Medulla oblongata (tissue), 1 donor: Measurements from ENCODE around the gene TMEM178B.
"Not testable (repeated sequence)": the region's sequence is repeated elsewhere in the genome, so short reads cannot be mapped to it uniquely, and the experiment has no call there.

ENCODE experiments used
- DNase-seq: peaks from one replicate; pipeline ENCODE4 v3.0.0-alpha.2; 2015; ENCODE audit errors: extremely low spot score

The TMEM178B gene

GRCh38 chr7:141073641-141074161 lies at the start of gene TMEM178B:
Gene TMEM178B (plus strand): TSS chr7:141074064.
- DNase-seq = peak; percentile 6

GRCh38 chr7:141024668-141025067 lies 49.2 kb upstream of the TMEM178B start:
- no peak for DNase-seq

- DNase-seq = no peak
Measured at GRCh38 chr7:141027043-141027442, 46.8 kb upstream of the TMEM178B start.

GRCh38 chr7:141028767-141029166 lies 45.1 kb upstream of the TMEM178B start:
- DNase-seq = no peak

GRCh38 chr7:141032539-141033323 lies 41.1 kb upstream of the TMEM178B start:
- not testable (repeated sequence) for DNase-seq

GRCh38 chr7:141038100-141038499 lies 35.8 kb upstream of the TMEM178B start:
- DNase-seq = not testable (repeated sequence)

- no peak for DNase-seq
Measured at GRCh38 chr7:141039376-141039775, 34.5 kb upstream of the TMEM178B start.

- no peak for DNase-seq
Measured at GRCh38 chr7:141042222-141043193, 31.4 kb upstream of the TMEM178B start.

GRCh38 chr7:141043616-141044015 lies 30.2 kb upstream of the TMEM178B start:
- DNase-seq = no peak

GRCh38 chr7:141045126-141045841 lies 28.6 kb upstream of the TMEM178B start:
- no peak for DNase-seq

- no peak for DNase-seq
Measured at GRCh38 chr7:141045842-141046620, 27.8 kb upstream of the TMEM178B start.

- peak; percentile 24 for DNase-seq
Measured at GRCh38 chr7:141053626-141054025, 20.2 kb upstream of the TMEM178B start.

- DNase-seq = no peak
Measured at GRCh38 chr7:141055146-141055545, 18.7 kb upstream of the TMEM178B start.

- no peak for DNase-seq
Measured at GRCh38 chr7:141057788-141058187, 16.1 kb upstream of the TMEM178B start.

- not testable (repeated sequence) for DNase-seq
Measured at GRCh38 chr7:141067856-141068255, 6.0 kb upstream of the TMEM178B start.

- peak; percentile 86 for DNase-seq
Measured at GRCh38 chr7:141071260-141071854, 2.5 kb upstream of the TMEM178B start.

GRCh38 chr7:141071855-141072547 lies 1.9 kb upstream of the TMEM178B start:
- DNase-seq = no peak

GRCh38 chr7:141072548-141073172 lies 1.2 kb upstream of the TMEM178B start:
- DNase-seq = peak; percentile 91

GRCh38 chr7:141073173-141073640 lies 657 bp upstream of the TMEM178B start:
- DNase-seq = peak; percentile 10
